Peyer's patch (tissue), 4 donors: ENCODE data around the gene EPHB2.

Experiments used
- CTCF ChIP-seq, 6 experiments: fragments of 450-650 bp in 4 of 6; fragments of 200-600 bp in 2 of 6; sonication (generic) in 1 of 6; IDR thresholded peaks; one replicate each; pipeline ENCODE4 v1.5.1; 2017 to 2019; ENCODE audit warnings: antibody characterized with exemption in 6 of 6, mild to moderate bottlenecking in 3 of 6, moderate library complexity in 1 of 6
- POLR2A ChIP-seq, 2 donors: fragments of 450-650 bp; IDR thresholded peaks; one replicate each; pipeline ENCODE4 v1.5.1; 2017; ENCODE audit warnings: antibody characterized with exemption in 2 of 2, mild to moderate bottlenecking in 2 of 2, moderate library complexity in 2 of 2

DNA sequence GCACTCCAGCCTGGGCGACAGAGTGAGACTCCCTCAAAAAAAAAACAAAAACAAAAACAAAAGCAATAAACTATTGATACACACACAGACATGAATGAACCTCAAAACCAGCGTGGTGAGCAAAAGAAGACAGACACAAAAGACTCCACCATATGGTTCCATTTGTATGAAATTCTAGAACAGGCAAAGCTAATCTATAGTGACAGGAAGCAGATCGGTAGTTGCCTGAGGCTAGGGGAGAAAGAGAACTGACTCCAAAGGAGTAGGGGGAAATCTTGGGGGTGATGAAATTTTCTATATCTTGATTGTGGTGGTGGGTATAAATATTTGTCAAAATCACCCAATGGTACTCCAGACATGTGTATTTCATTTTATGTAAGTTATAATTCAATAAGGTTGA is 241.2 kb downstream of the EPHB2 start:
- no peak for TF ChIP-seq CTCF (IDR thresholded peaks at IDR 0.05)
- no peak for TF ChIP-seq POLR2A (IDR thresholded peaks at IDR 0.05)
